ENCODE data around the gene CD164.
"Not testable (repeated sequence)": the region's sequence is repeated elsewhere in the genome, so short reads cannot be mapped to it uniquely, and the experiment has no call there.

CD164 gene

DNA sequence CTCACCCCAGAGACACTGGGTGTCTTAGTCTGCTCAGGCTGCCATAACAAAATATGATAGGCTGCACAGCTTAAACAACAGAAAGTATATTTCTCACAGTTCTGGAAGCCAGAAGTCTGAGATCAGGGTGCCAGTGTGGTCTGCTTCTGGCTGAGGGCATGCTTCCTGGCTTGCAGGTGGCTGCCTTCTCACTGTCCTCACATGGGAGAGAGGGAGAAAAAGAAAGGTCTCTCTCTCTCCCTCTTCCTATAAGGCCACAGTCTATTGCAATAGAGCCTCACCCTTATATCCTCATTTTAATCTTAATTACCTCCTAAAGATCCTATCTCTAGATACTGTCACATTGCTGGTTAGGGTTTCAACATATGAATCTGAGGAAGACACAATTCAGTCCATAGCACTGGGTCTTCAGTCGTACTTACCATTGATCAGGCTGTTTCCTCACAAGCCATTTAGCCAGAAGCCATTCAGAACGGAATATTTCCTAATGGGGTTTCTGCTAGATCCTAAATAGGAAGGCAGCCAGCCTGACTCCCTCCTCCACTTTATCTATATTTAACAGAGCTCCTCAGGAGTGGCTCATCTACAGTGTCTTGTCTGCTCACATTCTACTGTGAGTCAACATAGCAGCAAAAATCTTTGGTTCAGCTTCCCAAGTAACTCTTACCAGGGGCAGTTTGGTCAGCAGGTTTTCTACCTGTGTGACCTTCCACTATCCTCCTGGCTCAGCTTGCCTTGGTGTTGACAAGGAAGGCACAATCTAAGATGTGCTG, 42.2 kb downstream of the CD164 start:
- no peaks in the 10 kb centered on the region for H3K27me3 ChIP-seq (ENCODE audit: control insufficient read depth, insufficient read depth, low read length)
- H3K9ac ChIP-seq (ENCODE audit: low read length), result no peak overlapping the region
- no peak overlapping the region for H3K4me3 ChIP-seq (ENCODE audit: low read length)
- no peaks in the 10 kb centered on the region for H3K36me3 ChIP-seq (ENCODE audit: control insufficient read depth, low read depth, low read length)
- H3K27ac ChIP-seq (ENCODE audit: low read length), result no peak overlapping the region
- no peaks in the 10 kb centered on the region for H3K4me1 ChIP-seq (ENCODE audit: control insufficient read depth, low read depth, low read length)
- no peaks in the 10 kb centered on the region for H3K9me3 ChIP-seq (ENCODE audit: control insufficient read depth, low read depth, low read length)

GRCh38 chr6:109336221-109336961, 45.9 kb downstream of the CD164 start:
- Histone ChIP-seq H3K9me3 (ENCODE audit: control insufficient read depth, low read depth, low read length) (no peaks in the 10 kb centered on the region), H3K4me3 (ENCODE audit: low read length) (no peak overlapping the region), H3K36me3 (ENCODE audit: control insufficient read depth, low read depth, low read length) (no peaks in the 10 kb centered on the region), H3K9ac (ENCODE audit: low read length) (no peak overlapping the region), H3K27ac (ENCODE audit: low read length) (no peak overlapping the region), H3K27me3 (ENCODE audit: control insufficient read depth, insufficient read depth, low read length) (no peaks in the 10 kb centered on the region), H3K4me1 (ENCODE audit: control insufficient read depth, low read depth, low read length) (no peaks in the 10 kb centered on the region)

DNA sequence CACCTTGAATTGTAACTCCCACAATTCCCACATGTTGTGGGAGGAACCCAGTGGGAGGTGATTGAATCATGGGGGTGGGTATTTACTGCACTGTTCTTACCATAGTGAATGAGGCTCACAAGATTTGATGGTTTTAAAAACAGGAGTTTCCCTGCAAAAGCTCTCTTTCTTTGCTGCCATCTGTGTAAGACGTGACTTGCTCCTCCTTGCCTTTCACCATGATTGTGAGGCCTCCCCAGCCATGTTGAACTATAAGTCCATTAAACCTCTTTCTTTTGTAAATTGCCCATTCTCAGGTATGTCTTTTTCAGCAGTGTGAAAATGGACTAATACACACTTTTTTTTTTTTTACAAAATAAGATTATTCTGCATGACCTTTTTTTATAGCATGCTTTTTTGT, 48.4 kb downstream of the CD164 start:
- not testable (repeated sequence) for H3K36me3 ChIP-seq (ENCODE audit: control insufficient read depth, low read depth, low read length); H3K27ac ChIP-seq (ENCODE audit: low read length); H3K9me3 ChIP-seq (ENCODE audit: control insufficient read depth, low read depth, low read length); H3K27me3 ChIP-seq (ENCODE audit: control insufficient read depth, insufficient read depth, low read length); H3K4me3 ChIP-seq (ENCODE audit: low read length); H3K4me1 ChIP-seq (ENCODE audit: control insufficient read depth, low read depth, low read length); H3K9ac ChIP-seq (ENCODE audit: low read length)

GRCh38 chr6:109332748-109333147, 49.5 kb downstream of the CD164 start:
- Histone ChIP-seq H3K27me3 (ENCODE audit: control insufficient read depth, insufficient read depth, low read length) (no peaks in the 10 kb centered on the region), H3K9me3 (ENCODE audit: control insufficient read depth, low read depth, low read length) (no peaks in the 10 kb centered on the region), H3K36me3 (ENCODE audit: control insufficient read depth, low read depth, low read length) (no peaks in the 10 kb centered on the region), H3K27ac (ENCODE audit: low read length) (no peak overlapping the region), H3K9ac (ENCODE audit: low read length) (no peak overlapping the region), H3K4me1 (ENCODE audit: control insufficient read depth, low read depth, low read length) (peaks cover 5% of the 10 kb centered on the region), H3K4me3 (ENCODE audit: low read length) (no peak overlapping the region)

- H3K9ac ChIP-seq (ENCODE audit: low read length), result no peak overlapping the region
- H3K4me3 ChIP-seq (ENCODE audit: low read length), result no peak overlapping the region
- H3K9me3 ChIP-seq (ENCODE audit: control insufficient read depth, low read depth, low read length), result no peaks in the 10 kb centered on the region
- H3K27me3 ChIP-seq (ENCODE audit: control insufficient read depth, insufficient read depth, low read length), result no peaks in the 10 kb centered on the region
- no peak overlapping the region for H3K27ac ChIP-seq (ENCODE audit: low read length)
- H3K36me3 ChIP-seq (ENCODE audit: control insufficient read depth, low read depth, low read length), result no peaks in the 10 kb centered on the region
- peaks cover 5% of the 10 kb centered on the region for H3K4me1 ChIP-seq (ENCODE audit: control insufficient read depth, low read depth, low read length)
These were observed 51.2 kb downstream of the CD164 start for GRCh38 chr6:109331081-109331480.

- Histone ChIP-seq H3K27ac (ENCODE audit: low read length) (no peak overlapping the region), H3K36me3 (ENCODE audit: control insufficient read depth, low read depth, low read length) (no peaks in the 10 kb centered on the region), H3K4me1 (ENCODE audit: control insufficient read depth, low read depth, low read length) (peaks cover 5% of the 10 kb centered on the region), H3K27me3 (ENCODE audit: control insufficient read depth, insufficient read depth, low read length) (no peaks in the 10 kb centered on the region), H3K9me3 (ENCODE audit: control insufficient read depth, low read depth, low read length) (no peaks in the 10 kb centered on the region), H3K9ac (ENCODE audit: low read length) (no peak overlapping the region), H3K4me3 (ENCODE audit: low read length) (no peak overlapping the region)
These were observed 52.0 kb downstream of the CD164 start for GRCh38 chr6:109330263-109330662.

DNA sequence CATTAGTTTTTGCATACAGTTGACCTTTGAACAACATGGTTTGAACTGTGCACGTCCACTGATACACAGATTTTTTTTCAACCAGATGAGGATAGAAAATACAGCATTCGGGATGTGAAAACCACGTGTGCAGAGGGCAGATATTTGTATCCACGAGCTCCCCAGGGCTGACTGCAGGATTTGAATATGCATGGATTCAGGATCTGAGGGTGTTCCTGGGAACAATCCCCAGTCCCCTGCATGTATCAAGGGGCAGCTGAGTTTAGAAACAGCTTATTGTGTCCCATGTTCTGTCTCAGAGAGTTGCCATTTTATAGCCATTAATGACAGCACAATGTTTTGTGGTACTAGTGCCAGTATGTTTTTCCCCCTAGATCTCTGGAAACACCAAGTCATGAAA, 53.6 kb downstream of the CD164 start:
- H3K4me1 ChIP-seq (ENCODE audit: control insufficient read depth, low read depth, low read length), result peaks cover 5% of the 10 kb centered on the region

GRCh38 chr6:109327959-109328358, 54.3 kb downstream of the CD164 start:
- H3K27ac ChIP-seq (ENCODE audit: low read length), result no peak overlapping the region
- no peaks in the 10 kb centered on the region for H3K27me3 ChIP-seq (ENCODE audit: control insufficient read depth, insufficient read depth, low read length)

More for the DNA sequence above, 53.6 kb downstream of the CD164 start:
- no peak overlapping the region for H3K27ac ChIP-seq (ENCODE audit: low read length)
- no peaks in the 10 kb centered on the region for H3K27me3 ChIP-seq (ENCODE audit: control insufficient read depth, insufficient read depth, low read length)
- no peaks in the 10 kb centered on the region for H3K36me3 ChIP-seq (ENCODE audit: control insufficient read depth, low read depth, low read length)
- no peaks in the 10 kb centered on the region for H3K9me3 ChIP-seq (ENCODE audit: control insufficient read depth, low read depth, low read length)
- no peak overlapping the region for H3K4me3 ChIP-seq (ENCODE audit: low read length)
- no peak overlapping the region for H3K9ac ChIP-seq (ENCODE audit: low read length)

GRCh38 chr6:109327491-109327890, 54.8 kb downstream of the CD164 start:
- Histone ChIP-seq H3K4me1 (ENCODE audit: control insufficient read depth, low read depth, low read length) (peaks cover 5% of the 10 kb centered on the region), H3K27me3 (ENCODE audit: control insufficient read depth, insufficient read depth, low read length) (no peaks in the 10 kb centered on the region), H3K4me3 (ENCODE audit: low read length) (no peak overlapping the region), H3K9me3 (ENCODE audit: control insufficient read depth, low read depth, low read length) (no peaks in the 10 kb centered on the region), H3K9ac (ENCODE audit: low read length) (no peak overlapping the region), H3K36me3 (ENCODE audit: control insufficient read depth, low read depth, low read length) (no peaks in the 10 kb centered on the region), H3K27ac (ENCODE audit: low read length) (no peak overlapping the region)

More at GRCh38 chr6:109327959-109328358, 54.3 kb downstream of the CD164 start:
- H3K9ac ChIP-seq (ENCODE audit: low read length), result no peak overlapping the region
- H3K4me1 ChIP-seq (ENCODE audit: control insufficient read depth, low read depth, low read length), result peaks cover 5% of the 10 kb centered on the region
- no peaks in the 10 kb centered on the region for H3K9me3 ChIP-seq (ENCODE audit: control insufficient read depth, low read depth, low read length)
- H3K4me3 ChIP-seq (ENCODE audit: low read length), result no peak overlapping the region
- no peaks in the 10 kb centered on the region for H3K36me3 ChIP-seq (ENCODE audit: control insufficient read depth, low read depth, low read length)

DNA sequence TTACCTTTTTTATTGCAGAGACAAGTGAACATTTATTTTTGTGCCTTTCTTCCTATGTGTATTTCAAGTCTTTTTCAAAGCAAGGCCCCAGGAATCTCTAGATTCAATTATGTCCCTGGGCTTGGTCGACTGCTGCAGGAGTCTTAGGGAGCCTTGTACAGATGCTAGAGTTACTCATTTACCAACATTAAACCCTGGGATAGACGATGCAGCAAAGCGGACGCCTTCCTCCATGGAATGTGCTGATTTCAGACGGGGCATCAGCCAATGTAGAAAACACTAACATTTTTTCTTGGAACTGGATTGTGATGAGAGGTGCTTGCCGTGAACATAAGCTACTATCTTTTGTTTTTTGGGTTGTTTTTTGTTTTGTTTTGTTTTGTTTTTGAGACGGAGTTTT, 55.9 kb downstream of the CD164 start:
- Histone ChIP-seq H3K9me3 (ENCODE audit: control insufficient read depth, low read depth, low read length) (no peaks in the 10 kb centered on the region), H3K4me1 (ENCODE audit: control insufficient read depth, low read depth, low read length) (peaks cover 5% of the 10 kb centered on the region), H3K27me3 (ENCODE audit: control insufficient read depth, insufficient read depth, low read length) (no peaks in the 10 kb centered on the region), H3K27ac (ENCODE audit: low read length) (no peak overlapping the region), H3K9ac (ENCODE audit: low read length) (no peak overlapping the region), H3K36me3 (ENCODE audit: control insufficient read depth, low read depth, low read length) (no peaks in the 10 kb centered on the region), H3K4me3 (ENCODE audit: low read length) (no peak overlapping the region)

DNA sequence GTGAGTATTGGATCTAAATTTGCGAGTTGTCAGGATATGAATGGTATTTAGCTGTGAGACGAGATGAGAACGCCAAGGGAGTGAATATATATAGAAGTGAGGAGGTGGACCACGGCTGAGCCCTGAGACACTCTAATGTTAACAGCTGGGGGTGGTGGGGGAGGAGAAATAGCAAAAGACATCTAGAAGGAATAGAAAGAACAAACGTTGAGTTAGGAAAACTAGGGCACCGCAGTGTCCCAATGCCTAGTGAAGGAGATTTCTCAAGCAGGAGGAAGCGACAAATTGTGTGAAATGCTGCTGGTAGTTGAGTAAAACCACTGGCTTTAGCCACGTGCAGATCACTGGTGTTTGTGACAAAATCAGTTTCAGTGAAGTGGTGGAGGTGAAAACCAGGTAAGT, 56.9 kb downstream of the CD164 start:
- no peaks in the 10 kb centered on the region for H3K36me3 ChIP-seq (ENCODE audit: control insufficient read depth, low read depth, low read length)
- no peaks in the 10 kb centered on the region for H3K9me3 ChIP-seq (ENCODE audit: control insufficient read depth, low read depth, low read length)
- H3K27ac ChIP-seq (ENCODE audit: low read length), result no peak overlapping the region
- no peaks in the 10 kb centered on the region for H3K27me3 ChIP-seq (ENCODE audit: control insufficient read depth, insufficient read depth, low read length)
- no peak overlapping the region for H3K4me3 ChIP-seq (ENCODE audit: low read length)
- no peak overlapping the region for H3K9ac ChIP-seq (ENCODE audit: low read length)
- peaks cover 5% of the 10 kb centered on the region for H3K4me1 ChIP-seq (ENCODE audit: control insufficient read depth, low read depth, low read length)

- Histone ChIP-seq H3K9me3 (ENCODE audit: control insufficient read depth, low read depth, low read length) (no peaks in the 10 kb centered on the region), H3K36me3 (ENCODE audit: control insufficient read depth, low read depth, low read length) (no peaks in the 10 kb centered on the region), H3K9ac (ENCODE audit: low read length) (no peak overlapping the region), H3K4me1 (ENCODE audit: control insufficient read depth, low read depth, low read length) (no peaks in the 10 kb centered on the region), H3K4me3 (ENCODE audit: low read length) (no peak overlapping the region), H3K27ac (ENCODE audit: low read length) (no peak overlapping the region), H3K27me3 (ENCODE audit: control insufficient read depth, insufficient read depth, low read length) (no peaks in the 10 kb centered on the region)
These were observed 59.0 kb downstream of the CD164 start for GRCh38 chr6:109323241-109323640.

Data from iPS-18a (cell line).